GM12878 (cell line): ENCODE results near the gene FLAD1. TPM values are rescaled to one million over a fixed set of nuclear protein-coding genes. Genes with fewer than 3 reads are reported as not detected.

Experiments used
- IKZF2 ChIP-seq, 2 experiments: fragments of 450-650 bp; IDR thresholded peaks; 2 replicates each; pipeline ENCODE4 v1.6.1; 2017; ENCODE audit warnings: mild to moderate bottlenecking in 2 of 2, moderate library complexity in 2 of 2
- REST ChIP-seq: IDR thresholded peaks from 2 replicates; pipeline ENCODE4 v1.6.1; 2012; ENCODE audit warnings: mild to moderate bottlenecking, low read depth, low read length
- microRNA-seq: library from miRNA; unstranded; fragments of <30 nt; microRNA quantifications from one replicate; pipeline ENCODE4, GENCODE V29; 2018
- polyA plus RNA-seq, 11 experiments: library from polyadenylated mRNA; depleted of rRNA in 4 of 11; unstranded in 6 of 11; stranded (reverse) in 5 of 11; fragments of >200 nt; fragmentation: Nextera tagmentation in 4 of 11; fragmentation: Illumina TruSeq in 1 of 11; extraction: Ambion mirVana in 4 of 11; extraction: Trizol in 1 of 11; gene quantifications; 1 replicate in 1 of 11; 2 replicates in 10 of 11; pipeline versions ENCODE4 v1.2.1 to v1.2.3, GENCODE V29; 2011 to 2016; ENCODE audit warnings: inconsistent platforms in 2 of 11, missing spikeins in 2 of 11, low read depth in 1 of 11
- small RNA-seq: library from RNA; depleted of rRNA; stranded (forward); fragments of <200 nt; gene quantifications from one replicate; pipeline ENCODE3, GENCODE V24; 2014
- total RNA-seq, 4 experiments: library from RNA; depleted of rRNA in 3 of 4; stranded (reverse); fragments of >200 nt in 3 of 4; fragmentation: Illumina TruSeq in 1 of 4; extraction: Trizol in 1 of 4; gene quantifications; 2 replicates each; pipeline versions ENCODE4 v1.2.1 to v1.2.3, GENCODE V29; 2013 to 2021
- TF ChIP-seq, protein P1 (sequence below): IDR thresholded peaks from 2 replicates; pipeline ENCODE4 v1.6.1; 2012; ENCODE audit warnings: low read length, inconsistent platforms

The FLAD1 gene
- total and polyA plus RNA-seq, 10 of the 15 experiments (the other 5 are each of a cell fraction or from before 2014, with no cell fraction given), result 22.9 to 93.4 (median 56.6) TPM

GRCh38 chr1:155040358-155041093 is 57.4 kb downstream of the FLAD1 start (continued):
- TF ChIP-seq REST, result no peak
- TF ChIP-seq, protein P1, sequence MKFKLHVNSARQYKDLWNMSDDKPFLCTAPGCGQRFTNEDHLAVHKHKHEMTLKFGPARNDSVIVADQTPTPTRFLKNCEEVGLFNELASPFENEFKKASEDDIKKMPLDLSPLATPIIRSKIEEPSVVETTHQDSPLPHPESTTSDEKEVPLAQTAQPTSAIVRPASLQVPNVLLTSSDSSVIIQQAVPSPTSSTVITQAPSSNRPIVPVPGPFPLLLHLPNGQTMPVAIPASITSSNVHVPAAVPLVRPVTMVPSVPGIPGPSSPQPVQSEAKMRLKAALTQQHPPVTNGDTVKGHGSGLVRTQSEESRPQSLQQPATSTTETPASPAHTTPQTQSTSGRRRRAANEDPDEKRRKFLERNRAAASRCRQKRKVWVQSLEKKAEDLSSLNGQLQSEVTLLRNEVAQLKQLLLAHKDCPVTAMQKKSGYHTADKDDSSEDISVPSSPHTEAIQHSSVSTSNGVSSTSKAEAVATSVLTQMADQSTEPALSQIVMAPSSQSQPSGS, result no peak
- TF ChIP-seq IKZF2 (IDR thresholded peaks at IDR 0.05), result no peak

Small RNA genes lying within 50 kb of the gene (microRNA-seq; reads per million reads assigned to microRNA genes)
- gene MIR4258, result 2.4 reads per million, percentile 9 among the genes with 10 or more reads in this experiment

Small RNA genes lying within 50 kb of the gene (small RNA-seq; reads per million reads assigned to genes)
- gene MIR4258 (not detected), gene RF00017 (not detected)

Other genes with a start within 250 kb of the FLAD1 start
Only the 7 nearest of the 20 such genes appear.
- 20.8 and 23.8 TPM in 2 replicates for gene PMVK, start 46.6 kb upstream of the FLAD1 start, total RNA-seq (2014; rRNA removed)
- gene PMVK, start 46.6 kb upstream of the FLAD1 start, total RNA-seq (2014; rRNA removed; fragmentation: Illumina TruSeq; extraction: Trizol), result 33.2 and 33.3 TPM in 2 replicates
- gene PMVK, start 46.6 kb upstream of the FLAD1 start, total RNA-seq (2021), result 72.5 and 74.7 TPM in 2 replicates
- 42.8 and 65.7 TPM in 2 replicates for gene PMVK, start 46.6 kb upstream of the FLAD1 start, polyA plus RNA-seq (2011; rRNA removed)
- gene PMVK, start 46.6 kb upstream of the FLAD1 start, polyA plus RNA-seq (2014; fragmentation: Illumina TruSeq; extraction: Trizol), result 15.1 and 31.1 TPM in 2 replicates
- 10 to 100 TPM in 1 of 2 experiments, 1 to 10 TPM in 1; 6.0 to 28.8 TPM for gene PMVK, start 46.6 kb upstream of the FLAD1 start, polyA plus RNA-seq (2014; fragmentation: Nextera tagmentation; extraction: Ambion mirVana)
- 90.4 and 94.3 TPM in 2 replicates for gene PMVK, start 46.6 kb upstream of the FLAD1 start, polyA plus RNA-seq (2014; rRNA removed)
- gene PMVK, start 46.6 kb upstream of the FLAD1 start, polyA plus RNA-seq (2016; fragmentation: Nextera tagmentation; extraction: Ambion mirVana), result 100 to 1,000 TPM; 118 to 121 TPM
- gene PBXIP1, start 27.2 kb upstream of the FLAD1 start, total RNA-seq (2014; rRNA removed), result 25.6 and 26.8 TPM in 2 replicates
- gene PBXIP1, start 27.2 kb upstream of the FLAD1 start, total RNA-seq (2014; rRNA removed; fragmentation: Illumina TruSeq; extraction: Trizol), result 14.3 and 15.6 TPM in 2 replicates
- gene PBXIP1, start 27.2 kb upstream of the FLAD1 start, total RNA-seq (2021), result 21.1 and 24.6 TPM in 2 replicates
- 15.0 and 20.9 TPM in 2 replicates for gene PBXIP1, start 27.2 kb upstream of the FLAD1 start, polyA plus RNA-seq (2011; rRNA removed)
- gene PBXIP1, start 27.2 kb upstream of the FLAD1 start, polyA plus RNA-seq (2014; fragmentation: Illumina TruSeq; extraction: Trizol), result 8.0 and 15.2 TPM in 2 replicates
- 1 to 10 TPM in 1 of 2 experiments, under 1 TPM in 1; 0.63 to 2.0 TPM for gene PBXIP1, start 27.2 kb upstream of the FLAD1 start, polyA plus RNA-seq (2014; fragmentation: Nextera tagmentation; extraction: Ambion mirVana)
- gene PBXIP1, start 27.2 kb upstream of the FLAD1 start, polyA plus RNA-seq (2014; rRNA removed), result 22.4 and 22.9 TPM in 2 replicates
- 10 to 100 TPM; 12.2 to 13.7 TPM for gene PBXIP1, start 27.2 kb upstream of the FLAD1 start, polyA plus RNA-seq (2016; fragmentation: Nextera tagmentation; extraction: Ambion mirVana)
- 21.1 and 21.9 TPM in 2 replicates for gene PYGO2, start 21.6 kb upstream of the FLAD1 start, total RNA-seq (2014; rRNA removed)
- gene PYGO2, start 21.6 kb upstream of the FLAD1 start, total RNA-seq (2014; rRNA removed; fragmentation: Illumina TruSeq; extraction: Trizol), result 12.4 and 12.9 TPM in 2 replicates
- 32.9 and 33.8 TPM in 2 replicates for gene PYGO2, start 21.6 kb upstream of the FLAD1 start, total RNA-seq (2021)
- gene PYGO2, start 21.6 kb upstream of the FLAD1 start, polyA plus RNA-seq (2011; rRNA removed), result 14.4 and 22.8 TPM in 2 replicates
- gene PYGO2, start 21.6 kb upstream of the FLAD1 start, polyA plus RNA-seq (2014; fragmentation: Illumina TruSeq; extraction: Trizol), result 19.8 and 24.2 TPM in 2 replicates
- 1 to 10 TPM; 8.1 to 8.3 TPM for gene PYGO2, start 21.6 kb upstream of the FLAD1 start, polyA plus RNA-seq (2014; fragmentation: Nextera tagmentation; extraction: Ambion mirVana)
- 27.8 and 30.0 TPM in 2 replicates for gene PYGO2, start 21.6 kb upstream of the FLAD1 start, polyA plus RNA-seq (2014; rRNA removed)
- 10 to 100 TPM; 27.8 to 28.0 TPM for gene PYGO2, start 21.6 kb upstream of the FLAD1 start, polyA plus RNA-seq (2016; fragmentation: Nextera tagmentation; extraction: Ambion mirVana)
- 22.2 and 24.7 TPM in 2 replicates for gene SHC1, start 12.6 kb upstream of the FLAD1 start, total RNA-seq (2014; rRNA removed)
- gene SHC1, start 12.6 kb upstream of the FLAD1 start, total RNA-seq (2014; rRNA removed; fragmentation: Illumina TruSeq; extraction: Trizol), result 15.1 and 16.7 TPM in 2 replicates
- gene SHC1, start 12.6 kb upstream of the FLAD1 start, total RNA-seq (2021), result 36.5 and 38.3 TPM in 2 replicates
- 25.8 and 49.3 TPM in 2 replicates for gene SHC1, start 12.6 kb upstream of the FLAD1 start, polyA plus RNA-seq (2011; rRNA removed)
- gene SHC1, start 12.6 kb upstream of the FLAD1 start, polyA plus RNA-seq (2014; fragmentation: Illumina TruSeq; extraction: Trizol), result 47.3 and 67.3 TPM in 2 replicates
- gene SHC1, start 12.6 kb upstream of the FLAD1 start, polyA plus RNA-seq (2014; fragmentation: Nextera tagmentation; extraction: Ambion mirVana), result 1 to 10 TPM; 2.6 to 3.7 TPM
- gene SHC1, start 12.6 kb upstream of the FLAD1 start, polyA plus RNA-seq (2014; rRNA removed), result 35.0 and 35.4 TPM in 2 replicates
- gene SHC1, start 12.6 kb upstream of the FLAD1 start, polyA plus RNA-seq (2016; fragmentation: Nextera tagmentation; extraction: Ambion mirVana), result 10 to 100 TPM; 24.9 to 25.5 TPM
- 176 and 192 TPM in 2 replicates for gene CKS1B, start 8.7 kb upstream of the FLAD1 start, total RNA-seq (2014; rRNA removed)
- 168 and 170 TPM in 2 replicates for gene CKS1B, start 8.7 kb upstream of the FLAD1 start, total RNA-seq (2014; rRNA removed; fragmentation: Illumina TruSeq; extraction: Trizol)
- gene CKS1B, start 8.7 kb upstream of the FLAD1 start, total RNA-seq (2021), result 125 and 134 TPM in 2 replicates
- 534 and 543 TPM in 2 replicates for gene CKS1B, start 8.7 kb upstream of the FLAD1 start, polyA plus RNA-seq (2011; rRNA removed)
- gene CKS1B, start 8.7 kb upstream of the FLAD1 start, polyA plus RNA-seq (2014; fragmentation: Illumina TruSeq; extraction: Trizol), result 316 and 394 TPM in 2 replicates
- 100 to 1,000 TPM; 598 to 608 TPM for gene CKS1B, start 8.7 kb upstream of the FLAD1 start, polyA plus RNA-seq (2014; fragmentation: Nextera tagmentation; extraction: Ambion mirVana)
- gene CKS1B, start 8.7 kb upstream of the FLAD1 start, polyA plus RNA-seq (2014; rRNA removed), result 214 and 229 TPM in 2 replicates
- 100 to 1,000 TPM; 411 to 419 TPM for gene CKS1B, start 8.7 kb upstream of the FLAD1 start, polyA plus RNA-seq (2016; fragmentation: Nextera tagmentation; extraction: Ambion mirVana)
- 0.93 and 1.1 TPM in 2 replicates for gene LENEP, start 10.2 kb downstream of the FLAD1 start, total RNA-seq (2014; rRNA removed)
- gene LENEP, start 10.2 kb downstream of the FLAD1 start, total RNA-seq (2014; rRNA removed; fragmentation: Illumina TruSeq; extraction: Trizol), result 0.27 and 0.88 TPM in 2 replicates
- 0.40 and 0.64 TPM in 2 replicates for gene LENEP, start 10.2 kb downstream of the FLAD1 start, total RNA-seq (2021)
- not detected in 2 replicates for gene LENEP, start 10.2 kb downstream of the FLAD1 start, polyA plus RNA-seq (2011; rRNA removed)
- not detected in 2 replicates for gene LENEP, start 10.2 kb downstream of the FLAD1 start, polyA plus RNA-seq (2014; fragmentation: Illumina TruSeq; extraction: Trizol)
- not detected for gene LENEP, start 10.2 kb downstream of the FLAD1 start, polyA plus RNA-seq (2014; fragmentation: Nextera tagmentation; extraction: Ambion mirVana)
- gene LENEP, start 10.2 kb downstream of the FLAD1 start, polyA plus RNA-seq (2014; rRNA removed), result not detected in 2 replicates
- not detected for gene LENEP, start 10.2 kb downstream of the FLAD1 start, polyA plus RNA-seq (2016; fragmentation: Nextera tagmentation; extraction: Ambion mirVana)
- gene ZBTB7B, start 19.5 kb downstream of the FLAD1 start, total RNA-seq (2014; rRNA removed), result 26.8 and 28.1 TPM in 2 replicates
- 13.1 and 13.4 TPM in 2 replicates for gene ZBTB7B, start 19.5 kb downstream of the FLAD1 start, total RNA-seq (2014; rRNA removed; fragmentation: Illumina TruSeq; extraction: Trizol)
- 42.0 and 44.9 TPM in 2 replicates for gene ZBTB7B, start 19.5 kb downstream of the FLAD1 start, total RNA-seq (2021)
- 9.1 and 20.6 TPM in 2 replicates for gene ZBTB7B, start 19.5 kb downstream of the FLAD1 start, polyA plus RNA-seq (2011; rRNA removed)
- gene ZBTB7B, start 19.5 kb downstream of the FLAD1 start, polyA plus RNA-seq (2014; fragmentation: Illumina TruSeq; extraction: Trizol), result 2.8 and 9.2 TPM in 2 replicates
- gene ZBTB7B, start 19.5 kb downstream of the FLAD1 start, polyA plus RNA-seq (2014; fragmentation: Nextera tagmentation; extraction: Ambion mirVana), result under 1 TPM; 0.11 to 0.13 TPM
- gene ZBTB7B, start 19.5 kb downstream of the FLAD1 start, polyA plus RNA-seq (2014; rRNA removed), result 33.0 and 33.5 TPM in 2 replicates
- gene ZBTB7B, start 19.5 kb downstream of the FLAD1 start, polyA plus RNA-seq (2016; fragmentation: Nextera tagmentation; extraction: Ambion mirVana), result 1 to 10 TPM; 2.6 to 3.1 TPM